Stimulated activated CD4-positive, alpha-beta T cell treated with anti-CD3 and anti-CD28 coated beads, Interleukin-2, amount 100 ng/mL, for 24 hours (primary cell): ENCODE data around the gene NDEL1.

Experiments used
- DNase-seq, 2 donors: peaks; one replicate each; pipeline ENCODE4 v3.0.0-alpha.2; 2020

Gene NDEL1

DNA sequence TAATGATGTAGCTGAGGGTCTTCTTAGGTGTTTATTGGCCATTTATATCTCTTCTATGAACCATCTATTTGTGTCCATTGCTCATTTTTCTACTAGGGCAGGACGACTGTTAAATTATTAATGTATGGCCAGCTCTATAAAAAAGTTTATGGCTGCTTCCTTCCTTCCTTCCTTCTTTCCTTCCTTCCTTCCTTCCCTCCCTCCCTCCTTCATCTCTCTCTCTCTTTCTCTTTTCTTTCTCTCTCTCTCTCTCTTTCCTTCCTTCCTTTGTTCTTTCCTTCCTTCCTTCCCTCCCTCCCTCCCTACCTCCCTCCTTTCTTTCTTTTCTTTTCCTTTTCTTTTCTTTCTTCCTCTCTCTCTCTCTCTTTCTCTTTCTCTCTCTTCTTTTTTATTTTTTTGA is 17.2 kb upstream of the NDEL1 start:
- DNase-seq, result no peak

- DNase-seq, result no peak
Measured at GRCh38 chr17:8419305-8419704, 16.4 kb upstream of the NDEL1 start.

- no peak for DNase-seq
Measured at GRCh38 chr17:8420041-8420934, 15.4 kb upstream of the NDEL1 start.

GRCh38 chr17:8421571-8421970 is 14.1 kb upstream of the NDEL1 start:
- no peak for DNase-seq

- DNase-seq, result no peak
Measured at GRCh38 chr17:8426094-8426720, 9.5 kb upstream of the NDEL1 start.

GRCh38 chr17:8426802-8427201 is 8.9 kb upstream of the NDEL1 start:
- no peak for DNase-seq

- DNase-seq, result no peak
Measured at GRCh38 chr17:8430966-8431365, 4.7 kb upstream of the NDEL1 start.

- peak; percentile 69 to 70 for DNase-seq
Measured at GRCh38 chr17:8436169-8436843, 622 bp downstream of the NDEL1 start.

GRCh38 chr17:8436844-8437171 is 1.1 kb downstream of the NDEL1 start:
- DNase-seq, result no peak

- DNase-seq, result no peak
Measured at GRCh38 chr17:8438441-8438840, 2.8 kb downstream of the NDEL1 start.

- DNase-seq, result no peak
Measured at GRCh38 chr17:8439681-8440080, 4.0 kb downstream of the NDEL1 start.

DNA sequence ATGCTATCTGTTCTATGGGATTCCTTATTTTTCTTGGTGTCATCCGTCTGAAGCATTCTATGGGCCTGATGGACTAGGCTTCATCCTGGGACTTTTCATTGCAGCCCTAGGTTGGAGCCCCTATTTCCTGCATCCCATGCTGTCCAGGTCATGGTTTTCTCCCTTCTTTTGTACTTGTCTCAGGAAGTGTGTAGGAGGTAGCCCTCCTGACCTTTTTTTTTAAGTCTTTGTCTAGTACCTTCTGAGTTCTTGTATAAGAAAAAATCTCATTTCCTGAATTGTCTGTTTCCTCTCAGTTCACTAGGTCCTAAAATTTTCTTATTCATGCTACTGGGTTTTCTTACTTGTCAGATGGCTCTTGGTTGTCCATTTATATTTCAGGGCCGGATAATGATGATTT is 6.0 kb downstream of the NDEL1 start:
- no peak for DNase-seq

- DNase-seq, result no peak
Measured at GRCh38 chr17:8442310-8442709, 6.6 kb downstream of the NDEL1 start.

GRCh38 chr17:8443756-8444155 is 8.1 kb downstream of the NDEL1 start:
- DNase-seq, result no peak

DNA sequence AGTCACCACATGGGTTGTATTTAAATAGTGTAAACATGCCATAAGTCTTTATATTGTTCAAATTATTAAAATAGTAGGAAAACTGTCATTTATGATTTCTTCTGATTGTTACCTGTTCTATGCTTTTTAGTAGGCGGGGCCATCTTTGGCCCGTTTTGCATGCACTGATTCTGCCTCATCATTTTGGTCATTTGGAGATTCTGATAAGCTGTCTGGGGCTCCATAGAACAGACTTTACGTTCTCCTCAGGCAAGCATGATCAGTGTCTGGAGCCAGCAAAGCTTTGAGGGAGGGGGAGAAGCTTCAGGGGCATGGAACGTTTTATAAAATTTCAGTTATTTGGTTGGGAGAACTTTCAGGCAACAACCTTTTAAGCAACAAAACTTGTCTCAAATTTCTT is 8.8 kb downstream of the NDEL1 start:
- no peak for DNase-seq

- DNase-seq, result no peak
Measured at GRCh38 chr17:8445536-8445935, 9.9 kb downstream of the NDEL1 start.

DNA sequence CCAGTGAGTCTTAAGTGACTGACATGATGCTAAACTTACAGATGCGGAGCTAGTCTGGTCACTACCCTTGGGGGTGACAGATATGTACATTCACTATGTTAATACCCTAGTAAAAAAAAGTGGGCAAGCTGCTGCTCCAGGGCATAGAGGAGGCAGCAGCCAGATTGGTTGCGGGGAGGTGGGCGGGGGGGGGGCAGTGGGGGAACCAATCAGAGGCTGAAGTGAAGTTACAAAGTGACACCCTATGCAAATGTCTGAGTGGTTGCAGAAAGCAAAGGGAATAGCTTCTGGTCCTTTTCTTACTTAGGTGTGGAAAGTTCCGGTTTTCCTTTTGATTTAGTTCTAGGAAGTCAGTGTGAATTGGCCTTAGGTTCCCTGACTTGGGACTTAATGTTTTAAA is 12.1 kb downstream of the NDEL1 start:
- no peak for DNase-seq

- no peak for DNase-seq
Measured at GRCh38 chr17:8448310-8448709, 12.6 kb downstream of the NDEL1 start.

DNA sequence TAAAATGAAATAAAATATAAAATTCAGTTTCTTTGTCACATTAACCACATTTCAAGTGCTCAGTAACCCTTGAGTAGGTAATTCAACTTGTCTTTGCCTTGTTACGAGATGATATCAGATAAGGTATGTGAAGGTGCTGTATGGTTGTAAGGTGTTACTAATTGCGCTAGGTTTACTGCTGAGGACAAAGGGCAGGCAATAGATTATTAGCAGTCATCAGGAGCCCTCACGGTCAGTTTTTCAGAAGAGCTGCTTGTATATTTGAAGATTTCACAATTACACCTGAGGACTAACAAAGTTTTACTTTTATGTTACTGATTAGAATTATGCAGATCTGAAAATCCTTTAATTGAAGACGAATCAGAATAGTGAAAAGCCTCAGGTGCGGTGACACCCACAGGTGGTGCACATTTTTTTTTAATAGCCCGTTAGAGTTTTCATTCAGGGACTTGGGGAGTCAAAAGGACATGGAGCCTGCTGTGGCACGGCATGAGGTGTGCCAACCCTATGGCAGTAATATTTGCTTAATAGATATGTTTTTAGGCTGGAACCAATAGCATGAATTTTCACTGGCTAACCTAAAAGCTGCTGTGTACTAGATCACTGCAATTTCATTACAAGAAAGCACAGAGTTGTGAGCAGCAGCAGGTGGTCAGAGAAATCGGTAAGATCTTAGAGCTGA is 16.4 kb downstream of the NDEL1 start:
- no peak for DNase-seq

- DNase-seq, result no peak
Measured at GRCh38 chr17:8453326-8453725, 17.6 kb downstream of the NDEL1 start.

DNA sequence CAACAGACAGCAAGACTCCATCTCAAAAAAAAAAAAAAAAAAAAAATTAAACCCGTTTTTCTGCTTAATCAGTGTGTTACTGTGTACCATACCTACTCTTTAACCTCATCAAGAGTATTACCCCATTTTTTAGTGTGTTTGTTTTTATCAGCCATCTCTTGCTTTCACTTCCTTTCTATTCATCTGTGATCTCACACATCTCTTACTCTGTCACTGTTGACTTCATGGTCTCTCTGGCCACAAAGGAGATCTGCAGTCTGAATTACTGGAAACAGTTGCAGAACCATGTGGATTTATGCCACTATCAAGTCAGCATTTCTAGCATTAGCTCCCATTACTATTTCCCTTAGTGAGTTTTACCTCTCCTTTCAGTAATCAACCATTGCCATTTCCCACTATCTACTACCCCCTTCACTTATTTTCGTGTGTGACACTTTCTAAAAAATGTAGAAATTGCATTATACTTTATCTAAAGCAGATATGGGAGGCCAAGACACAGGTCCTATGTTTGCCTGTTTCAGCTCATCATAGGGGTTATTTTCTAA is 20.1 kb downstream of the NDEL1 start:
- no peak for DNase-seq

- DNase-seq, result no peak
Measured at GRCh38 chr17:8458128-8458527, 22.4 kb downstream of the NDEL1 start.

DNA sequence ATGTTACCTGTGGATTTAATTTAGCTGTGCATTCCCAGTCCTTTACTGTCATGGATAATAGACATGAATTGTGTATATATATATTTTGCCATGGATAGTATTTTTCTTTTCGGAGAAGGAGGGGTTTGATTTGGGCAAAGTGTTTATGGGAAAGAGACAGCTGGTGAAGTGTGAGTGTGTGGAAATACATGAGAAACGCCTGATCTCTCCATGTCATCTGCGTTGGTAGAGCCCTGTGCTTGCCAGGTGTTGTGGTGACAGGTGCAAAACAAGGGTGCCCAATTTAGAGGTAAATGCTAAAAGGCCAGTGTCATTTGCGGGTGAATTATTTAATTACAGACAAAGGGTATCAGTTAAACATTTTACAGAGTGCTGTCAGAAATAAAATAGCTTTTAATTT is 23.4 kb downstream of the NDEL1 start:
- no peak for DNase-seq
